Stimulated activated CD4-positive, alpha-beta T cell treated with anti-CD3 and anti-CD28 coated beads, Interleukin-1b, Interleukin-23, amount 100 ng/mL, for 48 hours (primary cell): ENCODE data around the gene MELTF.

Experiments
- DNase-seq: peaks from one replicate; pipeline ENCODE4 v3.0.0-alpha.2; 2020

Gene MELTF

DNA sequence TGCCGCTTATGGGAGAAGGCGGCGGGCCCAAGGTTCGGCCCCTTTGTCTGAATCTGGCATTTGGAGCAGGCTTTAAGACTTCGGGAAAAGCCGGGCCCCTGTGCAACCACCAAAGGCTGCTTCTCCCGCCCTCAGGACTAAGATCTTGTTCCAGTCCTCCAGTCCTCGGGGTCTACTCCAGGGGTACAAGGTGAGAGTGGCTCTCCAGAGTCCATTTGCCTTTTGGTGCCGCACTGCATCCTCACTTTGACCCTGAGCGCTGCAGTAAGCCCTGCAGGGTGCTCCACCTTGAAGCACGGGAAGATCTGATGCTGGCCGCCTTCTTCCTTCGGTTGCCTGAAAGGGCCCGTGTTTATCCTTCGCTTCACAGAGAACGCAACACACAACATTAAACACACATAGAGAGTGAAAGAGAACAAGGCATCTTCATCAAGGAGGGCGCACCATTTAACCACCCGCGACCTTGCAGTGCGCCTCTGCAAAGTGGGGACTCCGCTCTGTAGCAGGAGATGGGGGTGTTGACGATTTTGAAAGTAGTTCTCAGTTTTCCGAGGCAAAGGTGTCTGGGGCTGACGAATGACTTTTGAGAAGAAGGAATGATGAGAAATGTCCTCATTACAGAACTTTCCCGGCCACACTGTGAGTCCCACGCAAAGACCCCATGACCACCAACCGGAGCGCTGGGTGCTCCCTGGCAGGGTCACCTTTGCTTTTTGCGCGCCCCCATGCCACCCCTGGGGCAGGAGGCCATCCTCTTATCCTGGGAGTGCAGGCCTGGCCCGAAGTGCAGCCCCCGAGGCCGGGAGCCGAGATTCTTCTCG, 62.0 kb downstream of the MELTF start:
- DNase-seq, result no peak

DNA sequence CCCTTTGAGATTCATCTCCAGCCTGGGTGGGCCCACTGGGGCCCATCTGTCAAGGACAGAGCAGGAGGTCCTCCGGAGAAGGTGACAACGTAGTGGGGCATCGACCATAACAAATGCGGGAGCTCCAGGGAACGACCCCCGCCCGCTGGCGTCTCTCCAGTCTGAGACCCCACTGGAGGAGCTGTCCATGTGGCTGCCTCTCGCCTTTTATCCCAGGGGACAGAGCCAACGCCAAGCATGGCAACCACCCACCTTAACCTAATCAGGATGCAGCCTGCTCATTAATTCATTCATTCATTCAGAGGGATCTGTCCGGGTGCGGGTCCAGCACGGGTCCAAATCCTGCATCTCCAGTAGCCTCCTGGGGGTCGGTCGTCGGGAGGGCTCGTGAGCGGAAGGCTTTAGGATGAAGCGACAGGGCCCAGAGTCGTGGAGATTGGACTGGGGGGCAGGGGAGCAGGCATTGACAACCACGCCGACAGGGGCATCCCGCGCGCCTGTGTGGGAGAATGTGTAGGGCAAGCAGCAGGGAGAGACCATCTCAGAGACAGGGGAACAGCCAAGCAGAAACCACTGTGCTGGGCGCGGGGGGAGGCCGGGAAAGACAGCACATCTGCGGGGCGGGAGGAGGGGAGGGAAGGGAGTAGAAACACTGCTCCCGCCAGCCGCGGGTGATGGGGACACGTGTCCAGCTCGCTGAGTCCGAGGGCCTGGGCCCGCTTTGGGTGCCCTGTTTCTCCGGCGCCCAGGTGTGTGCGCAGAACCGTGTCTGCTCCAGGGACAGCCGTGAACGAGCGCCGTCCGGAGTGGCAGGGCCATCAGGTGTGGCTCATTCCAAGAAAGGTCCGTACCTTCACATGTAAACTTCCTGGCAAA, 62.9 kb downstream of the MELTF start:
- DNase-seq, result no peak

GRCh38 chr3:196965804-196966173, 63.8 kb downstream of the MELTF start:
- DNase-seq, result no peak

- no peak for DNase-seq
Observed at GRCh38 chr3:196965112-196965803, 64.4 kb downstream of the MELTF start.

DNA sequence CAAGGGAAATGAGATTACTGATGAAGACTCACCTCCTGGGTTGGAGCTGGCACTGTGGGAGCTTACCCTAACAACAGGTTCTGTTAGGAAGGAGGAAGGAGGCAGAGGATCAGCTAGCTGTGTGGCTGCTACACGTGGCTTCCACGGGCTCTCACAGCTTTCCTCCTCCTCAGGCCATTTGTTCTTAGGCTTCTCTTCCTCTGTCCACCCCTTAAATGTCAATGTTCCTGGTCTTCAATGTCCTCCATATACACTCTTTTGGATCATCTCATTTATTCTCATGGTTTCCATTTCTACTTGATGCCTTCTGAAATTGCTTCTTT, 66.0 kb downstream of the MELTF start:
- no peak for DNase-seq

GRCh38 chr3:196962930-196963630, 66.5 kb downstream of the MELTF start:
- DNase-seq, result no peak

DNA sequence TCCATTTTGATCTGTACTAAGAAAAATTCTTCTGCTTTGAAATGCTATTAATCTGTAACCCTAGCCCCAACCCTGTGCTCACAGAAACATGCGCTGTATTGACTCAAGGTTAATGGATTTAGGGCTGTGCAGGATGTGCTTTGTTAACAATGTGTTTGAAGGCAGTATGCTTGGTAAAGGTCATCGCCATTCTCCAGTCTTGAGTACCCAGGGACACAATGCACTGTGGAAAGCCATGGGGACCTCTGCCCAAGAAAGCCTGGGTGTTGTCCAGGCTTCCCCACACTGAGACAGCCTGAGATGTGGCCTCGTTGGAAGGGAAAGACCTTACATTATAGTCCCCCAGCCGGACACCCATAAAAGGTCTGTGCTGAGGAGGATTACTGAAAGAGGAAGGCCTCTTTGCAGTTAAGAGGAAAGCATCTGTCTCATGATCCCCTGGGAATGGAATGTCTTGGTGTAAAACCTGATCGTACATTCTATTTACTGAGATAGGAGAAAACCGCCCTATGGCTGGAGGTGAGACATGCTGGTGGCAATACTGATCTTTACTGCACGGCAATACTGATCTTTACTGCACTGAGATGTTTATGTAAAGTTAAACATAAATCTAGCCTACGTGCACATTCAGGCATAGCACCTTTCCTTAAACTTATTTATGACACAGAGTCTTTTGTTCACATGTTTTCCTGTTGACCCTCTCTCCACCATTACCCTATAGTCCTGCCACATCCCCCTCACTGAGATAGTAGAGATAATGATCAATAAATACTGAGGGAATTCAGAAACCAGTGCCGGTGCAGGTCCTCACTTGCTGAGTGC, 67.3 kb downstream of the MELTF start:
- no peak for DNase-seq

DNA sequence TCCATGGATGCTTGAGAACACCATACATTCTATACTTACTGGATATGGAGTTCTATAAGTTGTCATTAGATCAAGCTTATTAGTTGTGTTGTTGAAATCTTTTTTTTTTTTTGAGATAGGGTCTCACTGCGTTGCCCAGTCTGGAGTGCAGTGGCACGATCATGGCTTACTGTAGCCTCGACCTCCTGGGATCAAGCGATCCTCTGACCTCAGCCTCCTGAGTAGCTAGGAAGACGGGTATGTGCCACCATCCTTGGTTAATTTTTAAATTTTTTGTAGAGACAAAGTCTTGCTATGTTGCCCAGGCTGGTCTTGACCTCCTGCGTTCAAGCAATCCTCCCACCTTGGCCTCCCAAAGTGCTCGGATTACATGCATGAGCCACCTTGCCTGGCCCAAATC, 74.8 kb downstream of the MELTF start:
- DNase-seq, result no peak
